K562 (cell line): ENCODE measurements around the gene SLC25A15. TPM values are rescaled to one million over a fixed set of nuclear protein-coding genes. Genes with fewer than 3 reads are reported as not detected.

Experiments
- FOSL1 ChIP-seq: fragments of 200-800 bp; sonication (Bioruptor generic); conservative IDR thresholded peaks from 2 replicates; pipeline ENCODE4 v1.6.1; 2016; ENCODE audit warnings: missing genetic modification characterization, missing compliant biosample characterization
- HDGF ChIP-seq: fragments of 450-650 bp; IDR thresholded peaks from 2 replicates; pipeline ENCODE4 v1.6.1; 2016
- HNRNPK ChIP-seq: fragments of 200-400 bp; formaldehyde crosslinking; IDR thresholded peaks from one replicate; pipeline ENCODE4 v1.6.1; 2018; ENCODE audit warnings: mild to moderate bottlenecking, low read depth, low read length; ENCODE audit not compliant: poor library complexity, severe bottlenecking
- HNRNPL ChIP-seq: fragments of 200-400 bp; formaldehyde crosslinking; IDR thresholded peaks from 2 replicates; pipeline ENCODE4 v1.6.1; 2017; ENCODE audit warnings: low read depth, mild to moderate bottlenecking, low read length
- KLF13 ChIP-seq: fragments of 450-650 bp; IDR thresholded peaks from 2 replicates; pipeline ENCODE4 v1.6.1; 2016; ENCODE audit warnings: missing genetic modification characterization, low read depth, mild to moderate bottlenecking, missing compliant biosample characterization, moderate library complexity, borderline replicate concordance
- MYBL2 ChIP-seq, 2 experiments: fragments of 450-650 bp in 1 of 2; sonication (generic) in 1 of 2; formaldehyde crosslinking in 1 of 2; IDR thresholded peaks; 2 replicates each; pipeline versions ENCODE4 v1.6.1 to v1.8.1; 2017 to 2022; ENCODE audit warnings: borderline replicate concordance in 1 of 2, inconsistent platforms in 1 of 2, low read depth in 1 of 2, mild to moderate bottlenecking in 1 of 2, missing genetic modification reagents in 1 of 2, moderate library complexity in 1 of 2
- NCOA1 ChIP-seq: fragments of 450-650 bp; IDR thresholded peaks from 2 replicates; pipeline ENCODE4 v1.6.1; 2016; ENCODE audit warnings: low read depth
- SIRT6 ChIP-seq: IDR thresholded peaks from one replicate; pipeline ENCODE4 v1.6.1; 2012; ENCODE audit warnings: low read depth, mild to moderate bottlenecking, control low read depth, inconsistent platforms, low read length, moderate library complexity
- SIX5 ChIP-seq, 2 experiments: IDR thresholded peaks; 2 replicates each; pipeline ENCODE4 v1.6.1; 2011; ENCODE audit warnings: low read length in 2 of 2, borderline replicate concordance in 1 of 2, low read depth in 1 of 2, mild to moderate bottlenecking in 1 of 2, moderate library complexity in 1 of 2; ENCODE audit not compliant: insufficient read depth in 1 of 2
- TSC22D4 ChIP-seq: fragments of 450-650 bp; IDR thresholded peaks from 2 replicates; pipeline ENCODE4 v1.6.1; 2016; ENCODE audit warnings: missing genetic modification characterization, missing biosample characterization, control low read depth
- ZNF239 ChIP-seq: fragments of 250-450 bp; sonication (Bioruptor Pico); IDR thresholded peaks from 2 replicates; pipeline ENCODE4 v1.4.0; 2020; ENCODE audit warnings: mild to moderate bottlenecking
- ZNF408 ChIP-seq: fragments of 250-450 bp; sonication (Bioruptor Pico); IDR thresholded peaks from 2 replicates; pipeline ENCODE4 v1.4.0; 2020; ENCODE audit warnings: low read depth, mild to moderate bottlenecking, moderate library complexity
- ZNF77 ChIP-seq: fragments of 250-450 bp; sonication (Bioruptor Pico); IDR thresholded peaks from 2 replicates; pipeline ENCODE4 v1.5.0; 2020
- polyA plus RNA-seq, 8 experiments: library from polyadenylated mRNA; depleted of rRNA in 4 of 8; stranded (reverse) in 5 of 8; unstranded in 3 of 8; fragments of >200 nt; fragmentation: Nextera tagmentation in 2 of 8; fragmentation: Illumina TruSeq in 1 of 8; extraction: Ambion mirVana in 2 of 8; extraction: Trizol in 1 of 8; gene quantifications; 2 replicates each; pipeline versions ENCODE4 v1.2.1 to v1.2.3, GENCODE V29; 2011 to 2014; ENCODE audit warnings: inconsistent platforms in 1 of 8, missing spikeins in 1 of 8
- total RNA-seq, 7 experiments: library from RNA; depleted of rRNA in 6 of 7; stranded (reverse); fragments of >200 nt in 6 of 7; fragmentation: Illumina TruSeq in 2 of 7; extraction: Trizol in 2 of 7; gene quantifications; 2 replicates each; pipeline versions ENCODE4 v1.2.1 to v1.2.3, GENCODE V29; 2011 to 2021; ENCODE audit warnings: low replicate concordance in 1 of 7
- TF ChIP-seq, protein P1 (sequence below), 2 experiments: fragments of 450-650 bp; conservative IDR thresholded peaks; 2 replicates each; pipeline ENCODE4 v1.6.1; 2017; ENCODE audit warnings: mild to moderate bottlenecking in 2 of 2, moderate library complexity in 2 of 2
- TF ChIP-seq, protein P2 (sequence below): sonication (generic); formaldehyde crosslinking; IDR thresholded peaks from 2 replicates; pipeline ENCODE4 v1.5.0; 2020; ENCODE audit warnings: missing genetic modification reagents
- TF ChIP-seq, protein P3 (sequence below): fragments of 250-450 bp; sonication (Bioruptor Pico); IDR thresholded peaks from 2 replicates; pipeline ENCODE4 v1.5.0; 2021; ENCODE audit warnings: mild to moderate bottlenecking, borderline replicate concordance
- TF ChIP-seq, protein P4 (sequence below): fragments of 250-450 bp; sonication (Bioruptor Pico); IDR thresholded peaks from 2 replicates; pipeline ENCODE4 v1.4.0; 2020; ENCODE audit warnings: mild to moderate bottlenecking, moderate library complexity, borderline replicate concordance
- TF ChIP-seq, protein P5 (sequence below): sonication (generic); formaldehyde crosslinking; IDR thresholded peaks from 2 replicates; pipeline ENCODE4 v1.8.1; 2022; ENCODE audit warnings: missing genetic modification reagents

The SLC25A15 gene
- total and polyA plus RNA-seq, 9 of the 15 experiments (the other 6 are each of a cell fraction or from before 2014, with no cell fraction given), result 3.5 to 30.5 (median 20.3) TPM

DNA sequence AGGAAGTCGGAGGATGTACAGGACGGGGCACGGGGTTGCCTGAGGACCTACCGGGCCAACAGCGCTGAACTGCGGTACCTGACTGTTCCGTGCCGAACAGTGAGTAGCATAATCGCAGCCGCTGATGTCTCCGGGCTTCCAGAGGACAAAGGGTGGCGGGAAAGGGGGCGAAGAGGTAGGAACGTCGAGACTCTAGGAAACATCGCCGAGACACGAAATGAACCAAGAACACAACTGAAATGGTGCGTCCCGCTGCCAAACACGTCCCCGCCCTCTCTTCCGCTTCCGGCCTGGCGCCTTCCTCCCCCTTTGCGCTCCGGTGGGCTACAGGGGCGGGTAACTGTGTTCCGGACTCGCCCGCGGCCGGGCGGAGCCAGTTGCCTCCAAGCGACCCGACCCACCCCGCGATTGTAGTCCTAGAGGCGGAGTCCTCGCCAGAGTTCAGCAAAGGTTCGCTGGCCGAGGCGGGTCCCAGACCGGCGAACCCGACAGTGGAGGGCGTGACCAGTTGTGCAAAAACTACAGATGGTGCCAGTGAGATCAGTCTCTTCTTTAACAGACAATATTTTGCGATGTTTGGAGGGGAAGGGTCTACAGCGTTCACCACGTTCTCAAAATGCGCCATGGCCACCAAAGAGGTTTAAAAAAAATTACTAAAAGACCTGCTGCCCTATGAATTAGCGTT lies 18.3 kb upstream of the SLC25A15 start, which contains the start of gene MRPS31 (continued):
- TF ChIP-seq, protein P1, sequence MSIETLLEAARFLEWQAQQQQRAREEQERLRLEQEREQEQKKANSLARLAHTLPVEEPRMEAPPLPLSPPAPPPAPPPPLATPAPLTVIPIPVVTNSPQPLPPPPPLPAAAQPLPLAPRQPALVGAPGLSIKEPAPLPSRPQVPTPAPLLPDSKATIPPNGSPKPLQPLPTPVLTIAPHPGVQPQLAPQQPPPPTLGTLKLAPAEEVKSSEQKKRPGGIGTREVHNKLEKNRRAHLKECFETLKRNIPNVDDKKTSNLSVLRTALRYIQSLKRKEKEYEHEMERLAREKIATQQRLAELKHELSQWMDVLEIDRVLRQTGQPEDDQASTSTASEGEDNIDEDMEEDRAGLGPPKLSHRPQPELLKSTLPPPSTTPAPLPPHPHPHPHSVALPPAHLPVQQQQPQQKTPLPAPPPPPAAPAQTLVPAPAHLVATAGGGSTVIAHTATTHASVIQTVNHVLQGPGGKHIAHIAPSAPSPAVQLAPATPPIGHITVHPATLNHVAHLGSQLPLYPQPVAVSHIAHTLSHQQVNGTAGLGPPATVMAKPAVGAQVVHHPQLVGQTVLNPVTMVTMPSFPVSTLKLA (conservative IDR thresholded peaks at IDR 0.05), result peak; percentile 34 to 75; a peak in 2 of 4 replicates
- TF ChIP-seq, protein P2, sequence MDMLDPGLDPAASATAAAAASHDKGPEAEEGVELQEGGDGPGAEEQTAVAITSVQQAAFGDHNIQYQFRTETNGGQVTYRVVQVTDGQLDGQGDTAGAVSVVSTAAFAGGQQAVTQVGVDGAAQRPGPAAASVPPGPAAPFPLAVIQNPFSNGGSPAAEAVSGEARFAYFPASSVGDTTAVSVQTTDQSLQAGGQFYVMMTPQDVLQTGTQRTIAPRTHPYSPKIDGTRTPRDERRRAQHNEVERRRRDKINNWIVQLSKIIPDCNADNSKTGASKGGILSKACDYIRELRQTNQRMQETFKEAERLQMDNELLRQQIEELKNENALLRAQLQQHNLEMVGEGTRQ (CRISPR knock-in tag), result no peak
- TF ChIP-seq MYBL2 (IDR thresholded peaks at IDR 0.05; ENCODE audit: low read depth), result no peak
- no peak for TF ChIP-seq MYBL2 (CRISPR knock-in tag; IDR thresholded peaks at IDR 0.05; ENCODE audit: borderline replicate concordance)
- no peak for TF ChIP-seq ZNF408 (CRISPR knock-in tag)
- peak; percentile 98 for TF ChIP-seq NCOA1
- TF ChIP-seq ZNF77 (CRISPR knock-in tag), result no peak
- TF ChIP-seq SIX5 (IDR thresholded peaks at IDR 0.05; ENCODE audit: borderline replicate concordance in 1 of 2, insufficient read depth in 1 of 2, low read depth in 1 of 2, low read length in 2 of 2), result peak; percentile 46 to 70; a peak in 3 of 4 replicates
- TF ChIP-seq, protein P3, sequence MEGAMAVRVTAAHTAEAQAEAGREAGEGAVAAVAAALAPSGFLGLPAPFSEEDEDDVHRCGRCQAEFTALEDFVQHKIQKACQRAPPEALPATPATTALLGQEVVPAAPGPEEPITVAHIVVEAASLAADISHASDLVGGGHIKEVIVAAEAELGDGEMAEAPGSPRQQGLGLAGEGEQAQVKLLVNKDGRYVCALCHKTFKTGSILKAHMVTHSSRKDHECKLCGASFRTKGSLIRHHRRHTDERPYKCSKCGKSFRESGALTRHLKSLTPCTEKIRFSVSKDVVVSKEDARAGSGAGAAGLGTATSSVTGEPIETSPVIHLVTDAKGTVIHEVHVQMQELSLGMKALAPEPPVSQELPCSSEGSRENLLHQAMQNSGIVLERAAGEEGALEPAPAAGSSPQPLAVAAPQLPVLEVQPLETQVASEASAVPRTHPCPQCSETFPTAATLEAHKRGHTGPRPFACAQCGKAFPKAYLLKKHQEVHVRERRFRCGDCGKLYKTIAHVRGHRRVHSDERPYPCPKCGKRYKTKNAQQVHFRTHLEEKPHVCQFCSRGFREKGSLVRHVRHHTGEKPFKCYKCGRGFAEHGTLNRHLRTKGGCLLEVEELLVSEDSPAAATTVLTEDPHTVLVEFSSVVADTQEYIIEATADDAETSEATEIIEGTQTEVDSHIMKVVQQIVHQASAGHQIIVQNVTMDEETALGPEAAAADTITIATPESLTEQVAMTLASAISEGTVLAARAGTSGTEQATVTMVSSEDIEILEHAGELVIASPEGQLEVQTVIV (CRISPR knock-in tag), result no peak
- peak; percentile 60; the same call in 1 of the 2 replicates for TF ChIP-seq KLF13 (tag)
- TF ChIP-seq HNRNPL, result no peak
- no peak for TF ChIP-seq SIRT6
- TF ChIP-seq TSC22D4, result no peak
- TF ChIP-seq ZNF239 (CRISPR knock-in tag), result 0 out of 2 replicates have a peak, but pooled peaks have one; percentile 29
- no peak for TF ChIP-seq HDGF
- TF ChIP-seq, protein P4, sequence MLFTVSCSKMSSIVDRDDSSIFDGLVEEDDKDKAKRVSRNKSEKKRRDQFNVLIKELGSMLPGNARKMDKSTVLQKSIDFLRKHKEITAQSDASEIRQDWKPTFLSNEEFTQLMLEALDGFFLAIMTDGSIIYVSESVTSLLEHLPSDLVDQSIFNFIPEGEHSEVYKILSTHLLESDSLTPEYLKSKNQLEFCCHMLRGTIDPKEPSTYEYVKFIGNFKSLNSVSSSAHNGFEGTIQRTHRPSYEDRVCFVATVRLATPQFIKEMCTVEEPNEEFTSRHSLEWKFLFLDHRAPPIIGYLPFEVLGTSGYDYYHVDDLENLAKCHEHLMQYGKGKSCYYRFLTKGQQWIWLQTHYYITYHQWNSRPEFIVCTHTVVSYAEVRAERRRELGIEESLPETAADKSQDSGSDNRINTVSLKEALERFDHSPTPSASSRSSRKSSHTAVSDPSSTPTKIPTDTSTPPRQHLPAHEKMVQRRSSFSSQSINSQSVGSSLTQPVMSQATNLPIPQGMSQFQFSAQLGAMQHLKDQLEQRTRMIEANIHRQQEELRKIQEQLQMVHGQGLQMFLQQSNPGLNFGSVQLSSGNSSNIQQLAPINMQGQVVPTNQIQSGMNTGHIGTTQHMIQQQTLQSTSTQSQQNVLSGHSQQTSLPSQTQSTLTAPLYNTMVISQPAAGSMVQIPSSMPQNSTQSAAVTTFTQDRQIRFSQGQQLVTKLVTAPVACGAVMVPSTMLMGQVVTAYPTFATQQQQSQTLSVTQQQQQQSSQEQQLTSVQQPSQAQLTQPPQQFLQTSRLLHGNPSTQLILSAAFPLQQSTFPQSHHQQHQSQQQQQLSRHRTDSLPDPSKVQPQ (CRISPR knock-in tag), result no peak
- TF ChIP-seq, protein P5, sequence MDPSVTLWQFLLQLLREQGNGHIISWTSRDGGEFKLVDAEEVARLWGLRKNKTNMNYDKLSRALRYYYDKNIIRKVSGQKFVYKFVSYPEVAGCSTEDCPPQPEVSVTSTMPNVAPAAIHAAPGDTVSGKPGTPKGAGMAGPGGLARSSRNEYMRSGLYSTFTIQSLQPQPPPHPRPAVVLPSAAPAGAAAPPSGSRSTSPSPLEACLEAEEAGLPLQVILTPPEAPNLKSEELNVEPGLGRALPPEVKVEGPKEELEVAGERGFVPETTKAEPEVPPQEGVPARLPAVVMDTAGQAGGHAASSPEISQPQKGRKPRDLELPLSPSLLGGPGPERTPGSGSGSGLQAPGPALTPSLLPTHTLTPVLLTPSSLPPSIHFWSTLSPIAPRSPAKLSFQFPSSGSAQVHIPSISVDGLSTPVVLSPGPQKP (CRISPR knock-in tag), result no peak
- TF ChIP-seq FOSL1, result no peak
- no peak for TF ChIP-seq HNRNPK
